Prostate gland (tissue), 2 donors: Measurements from ENCODE around the gene NACA2.

Source experiments
- CTCF ChIP-seq, 4 experiments: fragments of 200-600 bp in 2 of 4; fragments of 450-650 bp in 2 of 4; sonication (generic) in 2 of 4; IDR thresholded peaks; 1 replicate in 3 of 4; 2 replicates in 1 of 4; pipeline ENCODE4 v1.5.1; 2016 to 2019; ENCODE audit warnings: antibody characterized with exemption in 4 of 4, mild to moderate bottlenecking in 2 of 4, moderate library complexity in 2 of 4
- POLR2A ChIP-seq: fragments of 450-650 bp; IDR thresholded peaks from one replicate; pipeline ENCODE4 v1.6.1; 2016; ENCODE audit warnings: antibody characterized with exemption, mild to moderate bottlenecking
- POLR2AphosphoS5 ChIP-seq: sonication (generic); formaldehyde crosslinking; IDR thresholded peaks from one replicate; pipeline ENCODE4 v1.6.1; 2017; ENCODE audit warnings: antibody characterized with exemption

GRCh38 chr17:61597607-61598006 lies 6.6 kb upstream of the NACA2 start:
- no peak for TF ChIP-seq POLR2A
- no peak for TF ChIP-seq CTCF (IDR thresholded peaks at IDR 0.05)
- no peak for TF ChIP-seq POLR2AphosphoS5
